HEK293T (cell line): ENCODE measurements around the gene DCP1A.

Experiments used
- BHLHE40 ChIP-seq: fragments of 450-650 bp; IDR thresholded peaks from 2 replicates; pipeline ENCODE4 v1.6.1; 2016; ENCODE audit warnings: mild to moderate bottlenecking, moderate library complexity, borderline replicate concordance
- ELF4 ChIP-seq: fragments of 450-650 bp; IDR thresholded peaks from 2 replicates; pipeline ENCODE4 v1.6.1; 2017; ENCODE audit warnings: antibody characterized with exemption
- FOXK2 ChIP-seq: fragments of 450-650 bp; IDR thresholded peaks from 2 replicates; pipeline ENCODE4 v1.6.1; 2016; ENCODE audit warnings: mild to moderate bottlenecking
- NFRKB ChIP-seq: fragments of 450-650 bp; IDR thresholded peaks from 2 replicates; pipeline ENCODE4 v1.6.1; 2016; ENCODE audit warnings: mild to moderate bottlenecking, moderate library complexity
- SP1 ChIP-seq: fragments of 450-650 bp; IDR thresholded peaks from 2 replicates; pipeline ENCODE4 v1.6.1; 2017

GRCh38 chr3:53295410-53295809 lies 51.9 kb downstream of the DCP1A start:
- no peak for TF ChIP-seq SP1
- TF ChIP-seq FOXK2 = no peak
- TF ChIP-seq ELF4 = no peak
- no peak for TF ChIP-seq BHLHE40
- no peak for TF ChIP-seq NFRKB
